KMS-11 (cell line): ENCODE measurements around the gene SLC35A3.

Source experiments
- H2AFZ ChIP-seq: fragments of 200-600 bp; sonication (generic); 2 replicates; pipeline ENCODE4 v1.6.1; 2016; ENCODE audit warnings: antibody characterized with exemption, mixed run types, low read depth
- H3K27ac ChIP-seq: fragments of 200-600 bp; sonication (generic); 2 replicates; pipeline ENCODE4 v1.6.1; 2016; ENCODE audit warnings: mild to moderate bottlenecking, mixed run types
- H3K27me3 ChIP-seq: fragments of 200-600 bp; sonication (generic); 2 replicates; pipeline ENCODE4 v1.6.1; 2017; ENCODE audit warnings: mild to moderate bottlenecking, low read depth, mixed run types, moderate library complexity; ENCODE audit not compliant: insufficient read depth
- H3K36me3 ChIP-seq: fragments of 200-600 bp; sonication (generic); 2 replicates; pipeline ENCODE4 v1.6.1; 2017; ENCODE audit warnings: mild to moderate bottlenecking, mixed run types; ENCODE audit not compliant: insufficient read depth
- H3K4me1 ChIP-seq: fragments of 200-600 bp; sonication (generic); 2 replicates; pipeline ENCODE4 v1.6.1; 2016; ENCODE audit warnings: mild to moderate bottlenecking, low read depth, mixed run types; ENCODE audit not compliant: poor library complexity, severe bottlenecking
- H3K4me2 ChIP-seq: fragments of 200-600 bp; sonication (generic); 2 replicates; pipeline ENCODE4 v1.7.0; 2016; ENCODE audit warnings: mild to moderate bottlenecking, mixed run types
- H3K4me3 ChIP-seq: fragments of 200-600 bp; sonication (generic); IDR thresholded peaks from 2 replicates; pipeline ENCODE4 v1.6.1; 2017; ENCODE audit warnings: low read depth, low read length, mixed read lengths; ENCODE audit not compliant: insufficient read depth
- H3K79me2 ChIP-seq: fragments of 200-600 bp; sonication (generic); 2 replicates; pipeline ENCODE4 v1.6.1; 2016; ENCODE audit warnings: low read depth, mixed run types; ENCODE audit not compliant: insufficient read depth
- H3K9ac ChIP-seq: fragments of 200-600 bp; sonication (generic); 2 replicates; pipeline ENCODE4 v1.6.1; 2016; ENCODE audit warnings: mild to moderate bottlenecking, mixed run types
- H4K20me1 ChIP-seq: fragments of 200-600 bp; sonication (generic); 2 replicates; pipeline ENCODE4 v1.6.1; 2016; ENCODE audit warnings: mild to moderate bottlenecking, mixed run types; ENCODE audit not compliant: insufficient read depth
- TF ChIP-seq, protein P1 (sequence below): fragments of 200-600 bp; sonication (generic); conservative IDR thresholded peaks from 2 replicates; pipeline ENCODE4 v1.6.1; 2017; ENCODE audit warnings: low read depth, mild to moderate bottlenecking, antibody characterized with exemption, low read length, moderate library complexity, mixed read lengths

Gene SLC35A3

DNA sequence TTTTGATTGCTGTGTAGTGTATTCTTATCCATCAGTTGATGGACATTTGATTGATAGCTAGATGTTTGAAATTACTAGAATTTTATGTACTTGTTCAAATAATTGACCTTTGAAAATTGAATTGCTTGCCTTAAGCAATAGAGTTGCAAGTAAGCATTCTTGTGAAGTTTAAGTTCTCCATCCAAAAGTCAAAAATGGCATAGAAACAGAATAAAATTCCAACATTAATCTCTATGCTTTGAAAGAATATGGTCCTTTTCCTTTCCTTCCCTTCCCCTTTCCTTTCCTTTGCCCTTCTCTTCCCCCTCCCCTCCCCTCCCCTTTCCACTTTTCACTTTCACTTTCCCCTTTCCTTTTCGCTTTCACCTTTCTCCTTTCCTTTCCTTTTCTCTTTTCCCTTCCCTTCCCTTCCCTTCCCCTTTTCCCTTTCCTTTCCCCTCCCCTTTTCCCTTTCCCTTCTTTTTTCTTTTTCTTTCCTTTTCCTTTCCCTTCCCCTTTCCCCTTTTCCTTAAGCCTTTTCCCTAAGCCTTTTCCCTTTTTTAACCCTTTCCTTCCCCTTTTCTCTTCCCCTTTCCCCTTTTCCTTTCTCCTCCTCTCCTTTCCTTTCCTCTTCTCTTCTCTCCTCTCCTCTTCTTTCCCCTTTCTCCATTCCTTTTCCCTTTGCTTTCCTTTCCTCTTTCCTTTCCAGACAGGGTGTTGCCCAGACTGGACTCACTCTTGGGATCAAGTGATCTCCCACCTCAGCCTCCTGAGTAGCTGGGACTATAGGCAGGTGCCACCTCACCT is 95.6 kb downstream of the SLC35A3 start:
- no peak overlapping the region for H3K4me2 ChIP-seq
- TF ChIP-seq, protein P1, sequence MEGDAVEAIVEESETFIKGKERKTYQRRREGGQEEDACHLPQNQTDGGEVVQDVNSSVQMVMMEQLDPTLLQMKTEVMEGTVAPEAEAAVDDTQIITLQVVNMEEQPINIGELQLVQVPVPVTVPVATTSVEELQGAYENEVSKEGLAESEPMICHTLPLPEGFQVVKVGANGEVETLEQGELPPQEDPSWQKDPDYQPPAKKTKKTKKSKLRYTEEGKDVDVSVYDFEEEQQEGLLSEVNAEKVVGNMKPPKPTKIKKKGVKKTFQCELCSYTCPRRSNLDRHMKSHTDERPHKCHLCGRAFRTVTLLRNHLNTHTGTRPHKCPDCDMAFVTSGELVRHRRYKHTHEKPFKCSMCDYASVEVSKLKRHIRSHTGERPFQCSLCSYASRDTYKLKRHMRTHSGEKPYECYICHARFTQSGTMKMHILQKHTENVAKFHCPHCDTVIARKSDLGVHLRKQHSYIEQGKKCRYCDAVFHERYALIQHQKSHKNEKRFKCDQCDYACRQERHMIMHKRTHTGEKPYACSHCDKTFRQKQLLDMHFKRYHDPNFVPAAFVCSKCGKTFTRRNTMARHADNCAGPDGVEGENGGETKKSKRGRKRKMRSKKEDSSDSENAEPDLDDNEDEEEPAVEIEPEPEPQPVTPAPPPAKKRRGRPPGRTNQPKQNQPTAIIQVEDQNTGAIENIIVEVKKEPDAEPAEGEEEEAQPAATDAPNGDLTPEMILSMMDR = no peak
- H3K27me3 ChIP-seq = no peaks in the 10 kb centered on the region
- H2AFZ ChIP-seq = no peak overlapping the region
- H3K27ac ChIP-seq = no peak overlapping the region
- no peaks in the 10 kb centered on the region; the same call in 1 of the 2 replicates for H3K79me2 ChIP-seq
- H4K20me1 ChIP-seq = no peaks in the 10 kb centered on the region
- H3K9ac ChIP-seq = no peak overlapping the region
- no peak overlapping the region for H3K4me3 ChIP-seq
- no peaks in the 10 kb centered on the region for H3K4me1 ChIP-seq
- H3K36me3 ChIP-seq = no peaks in the 10 kb centered on the region; the same call in 1 of the 2 replicates

DNA sequence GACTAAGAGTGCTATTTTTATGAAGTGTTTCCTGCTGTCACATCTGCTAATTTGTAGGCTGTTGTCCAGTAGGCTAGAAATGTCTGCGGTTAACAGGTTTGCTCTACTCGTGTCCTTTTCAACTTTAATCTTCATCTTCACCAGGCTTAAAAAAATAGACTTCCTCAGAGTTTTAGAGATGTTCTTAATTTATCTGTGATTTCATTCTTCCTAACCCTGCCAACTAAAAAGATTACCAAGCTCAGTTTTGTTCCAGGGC is 96.1 kb downstream of the SLC35A3 start:
- H3K4me2 ChIP-seq = no peak overlapping the region
- H3K9ac ChIP-seq = no peak overlapping the region
- no peak overlapping the region for H3K4me3 ChIP-seq
- no peaks in the 10 kb centered on the region for H3K27me3 ChIP-seq
- H3K79me2 ChIP-seq = no peaks in the 10 kb centered on the region; the same call in 1 of the 2 replicates
- no peaks in the 10 kb centered on the region for H3K4me1 ChIP-seq
- no peaks in the 10 kb centered on the region; the same call in 1 of the 2 replicates for H3K36me3 ChIP-seq
- TF ChIP-seq, protein P1 = no peak
- no peaks in the 10 kb centered on the region for H4K20me1 ChIP-seq
- H2AFZ ChIP-seq = no peak overlapping the region
- no peak overlapping the region for H3K27ac ChIP-seq

DNA sequence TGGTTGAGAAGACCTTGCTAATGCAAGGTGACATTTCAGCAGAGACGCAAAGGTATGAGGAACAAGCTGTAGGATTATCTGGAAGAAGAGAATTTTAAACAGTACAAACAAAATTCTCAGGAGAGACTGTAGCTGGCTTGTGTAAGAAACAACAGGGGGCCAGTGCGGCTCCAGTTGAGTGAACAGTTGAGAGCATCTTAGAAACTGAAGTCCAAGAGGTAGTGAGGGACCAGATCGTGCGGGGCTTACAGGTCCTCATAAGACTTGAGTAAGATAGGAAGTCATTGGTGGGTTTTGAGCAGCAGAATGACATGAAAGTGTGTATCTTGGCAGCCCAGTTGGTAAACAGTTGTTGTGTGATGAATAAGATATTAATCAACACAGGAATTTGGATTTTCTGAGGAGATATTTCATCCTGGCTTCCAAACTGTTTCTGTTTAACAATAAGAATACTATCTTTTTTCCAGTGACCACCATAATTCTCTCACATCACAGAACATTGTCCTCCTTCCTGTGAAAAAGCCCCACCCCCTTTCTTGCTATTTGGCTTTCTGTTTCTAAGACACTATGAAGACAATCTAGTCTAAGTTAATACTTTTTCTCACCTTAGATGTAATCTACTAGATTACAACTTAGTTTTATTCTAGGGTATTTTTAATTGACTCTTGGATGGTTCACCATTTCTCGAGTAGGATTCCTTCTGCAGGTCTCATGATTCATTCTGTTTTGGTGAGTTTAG is 100.6 kb downstream of the SLC35A3 start:
- Histone ChIP-seq H3K36me3 (no peaks in the 10 kb centered on the region; the same call in 1 of the 2 replicates), H3K9ac (no peak overlapping the region), H3K4me2 (no peak overlapping the region), H2AFZ (no peak overlapping the region), H3K27ac (no peak overlapping the region), H4K20me1 (no peaks in the 10 kb centered on the region), H3K27me3 (no peaks in the 10 kb centered on the region), H3K4me1 (no peaks in the 10 kb centered on the region), H3K4me3 (no peak overlapping the region), H3K79me2 (no peaks in the 10 kb centered on the region)
- TF ChIP-seq, protein P1 = no peak

DNA sequence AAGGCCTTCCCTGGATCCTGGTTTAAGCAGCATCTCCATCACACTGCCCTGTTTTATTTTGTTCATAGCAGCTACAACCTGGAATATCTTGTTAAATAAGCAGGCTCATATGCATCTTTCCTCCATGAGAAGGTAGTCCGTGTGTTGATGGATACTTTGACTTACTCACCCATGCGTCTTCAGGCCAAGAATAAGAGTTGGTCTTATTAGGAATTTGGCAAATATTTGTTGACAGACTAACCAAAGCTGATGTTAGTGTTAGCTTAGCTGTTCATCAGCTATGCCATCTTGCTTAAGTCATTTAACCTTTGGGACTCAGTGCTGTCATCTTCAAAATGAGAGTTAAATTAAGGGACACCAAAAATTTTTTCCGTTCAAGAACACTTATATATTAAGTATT is 103.7 kb downstream of the SLC35A3 start:
- Histone ChIP-seq H3K79me2 (no peaks in the 10 kb centered on the region), H3K4me1 (peaks cover 8% of the 10 kb centered on the region), H3K4me3 (no peak overlapping the region), H3K4me2 (no peak overlapping the region), H3K27me3 (no peaks in the 10 kb centered on the region), H3K27ac (no peak overlapping the region), H3K36me3 (no peaks in the 10 kb centered on the region; the same call in 1 of the 2 replicates), H4K20me1 (no peaks in the 10 kb centered on the region), H2AFZ (no peak overlapping the region), H3K9ac (no peak overlapping the region)
- TF ChIP-seq, protein P1 = no peak
